GM21529 (cell line): ENCODE results near the gene IPPK.

ENCODE experiments used
- ATAC-seq: cut with Tn5 transposase; IDR thresholded peaks from one replicate; pipeline ENCODE4 v1.9.1; 2021; ENCODE audit not compliant: unreplicated experiment

Gene IPPK

GRCh38 chr9:92686954-92687353 lies 17.0 kb upstream of the IPPK start:
- ATAC-seq: no peak

- no peak for ATAC-seq
These were observed 15.1 kb upstream of the IPPK start for GRCh38 chr9:92685022-92685421.

- no peak for ATAC-seq
These were observed 12.3 kb upstream of the IPPK start for GRCh38 chr9:92682269-92682668.

GRCh38 chr9:92680166-92681119 lies 10.5 kb upstream of the IPPK start:
- no peak for ATAC-seq

- no peak for ATAC-seq
These were observed 9.7 kb upstream of the IPPK start for GRCh38 chr9:92679413-92680165.

GRCh38 chr9:92671323-92671722 lies 1.4 kb upstream of the IPPK start:
- no peak for ATAC-seq

- peak; percentile 5 for ATAC-seq
These were observed 423 bp downstream of the IPPK start for GRCh38 chr9:92669527-92669889.

- no peak for ATAC-seq
These were observed 995 bp downstream of the IPPK start for GRCh38 chr9:92668746-92669526.

- no peak for ATAC-seq
These were observed 2.9 kb downstream of the IPPK start for GRCh38 chr9:92666912-92667532.

- no peak for ATAC-seq
These were observed 3.7 kb downstream of the IPPK start for GRCh38 chr9:92666236-92666635.

GRCh38 chr9:92665836-92666235 lies 4.1 kb downstream of the IPPK start:
- ATAC-seq: no peak

- no peak for ATAC-seq
These were observed 5.4 kb downstream of the IPPK start for GRCh38 chr9:92664394-92665152.

GRCh38 chr9:92663951-92664350 lies 6.0 kb downstream of the IPPK start:
- ATAC-seq: no peak

GRCh38 chr9:92663126-92663525 lies 6.8 kb downstream of the IPPK start:
- no peak for ATAC-seq

GRCh38 chr9:92661743-92662142 lies 8.2 kb downstream of the IPPK start:
- no peak for ATAC-seq

- ATAC-seq: no peak
These were observed 8.8 kb downstream of the IPPK start for GRCh38 chr9:92661127-92661526.

GRCh38 chr9:92660266-92660665 lies 9.7 kb downstream of the IPPK start:
- no peak for ATAC-seq

- ATAC-seq: no peak
These were observed 10.3 kb downstream of the IPPK start for GRCh38 chr9:92659601-92660000.

GRCh38 chr9:92658611-92659010 lies 11.3 kb downstream of the IPPK start:
- ATAC-seq: no peak

- no peak for ATAC-seq
These were observed 11.8 kb downstream of the IPPK start for GRCh38 chr9:92658176-92658575.
